Panc1 (cell line): ENCODE results near the gene CTSK. TPM values are rescaled to one million over a fixed set of nuclear protein-coding genes. Genes with fewer than 3 reads are reported as not detected.
"Not testable (repeated sequence)": the region's sequence is repeated elsewhere in the genome, so short reads cannot be mapped to it uniquely, and the experiment has no call there.

Experiments used
- ATAC-seq: fragments of 200-7000 bp; cut with Tn5 transposase; 2 replicates; pipeline ENCODE4 v1.9.1; 2020; ENCODE audit warnings: mild to moderate bottlenecking, moderate library complexity
- BruUV-seq: library from RNA; stranded (reverse); fragments of 400-500 nt; replicated peaks from 2 replicates; lab custom pipeline; 2021; lab: Mats Ljungman, UMichigan
- CTCF ChIA-PET: fragments of 300-600 bp; sonication (Branson Sonifier 250); formaldehyde crosslinking; loops from one replicate; lab custom pipeline; 2022; ENCODE audit warnings: antibody characterized with exemption; lab: Charles Lee
- POLR2A ChIA-PET: fragments of 300-600 bp; sonication (Branson Sonifier 250); formaldehyde crosslinking; loops from one replicate; lab custom pipeline; 2022; ENCODE audit warnings: antibody characterized with exemption; lab: Charles Lee
- DNase-seq: peaks from one replicate; pipeline ENCODE4 v3.0.0-alpha.2; 2010; ENCODE audit warnings: low read depth, low spot score
- H3K27ac ChIP-seq: 2 replicates; pipeline ENCODE4 v1.5.1; 2011; ENCODE audit warnings: mild to moderate bottlenecking, low read length, inconsistent platforms
- H3K27me3 ChIP-seq: fragments of 200-500 bp; sonication (Bioruptor generic); 2 replicates; pipeline ENCODE4 v1.6.0; 2014; ENCODE audit warnings: low read length, inconsistent platforms; ENCODE audit not compliant: control insufficient read depth, insufficient read depth
- H3K36me3 ChIP-seq: fragments of 200-500 bp; sonication (Bioruptor generic); 2 replicates; pipeline ENCODE4 v1.5.1; 2014; ENCODE audit warnings: inconsistent platforms, mild to moderate bottlenecking, low read length, moderate library complexity; ENCODE audit not compliant: control insufficient read depth, insufficient read depth
- H3K4me1 ChIP-seq: 2 replicates; pipeline ENCODE4 v1.5.1; 2011; ENCODE audit warnings: inconsistent platforms, mild to moderate bottlenecking, low read length, moderate library complexity; ENCODE audit not compliant: control insufficient read depth, insufficient read depth
- H3K4me3 ChIP-seq, 2 experiments: 2 replicates each; pipeline ENCODE4 v1.5.1; 2011 to 2012; ENCODE audit warnings: low read depth in 2 of 2, low read length in 2 of 2, mild to moderate bottlenecking in 2 of 2, inconsistent platforms in 1 of 2, moderate library complexity in 1 of 2
- H3K9me3 ChIP-seq: fragments of 200-500 bp; sonication (Bioruptor generic); 2 replicates; pipeline ENCODE4 v1.5.1; 2014; ENCODE audit warnings: low read depth, mild to moderate bottlenecking, inconsistent platforms, low read length, moderate library complexity; ENCODE audit not compliant: control insufficient read depth, insufficient read depth
- POLR2AphosphoS5 ChIP-seq: IDR thresholded peaks from 2 replicates; pipeline ENCODE4 v1.6.1; 2012; ENCODE audit warnings: mild to moderate bottlenecking, low read depth, low read length, moderate library complexity
- SIN3A ChIP-seq: IDR thresholded peaks from 2 replicates; pipeline ENCODE4 v1.6.1; 2012; ENCODE audit warnings: low read depth, mild to moderate bottlenecking, low read length, moderate library complexity, borderline replicate concordance; ENCODE audit not compliant: insufficient read depth
- TCF7L2 ChIP-seq: IDR thresholded peaks from 2 replicates; pipeline ENCODE4 v1.6.1; 2011; ENCODE audit warnings: mild to moderate bottlenecking, low read depth, low read length, inconsistent platforms
- in situ Hi-C: cut with HindIII; loops from 2 replicates; pipeline ENCODE4 v1.10.0; 2016; ENCODE audit warnings: low sequenced_read_pairs, low pct_unique_long_range_greater_than_20kb
- intact Hi-C: fragments of 100-400 bp; cut with micrococcal nuclease; formaldehyde crosslinking; loops from one replicate; pipeline ENCODE4 v1.10.0; 2022; ENCODE audit not compliant: unreplicated experiment
- total RNA-seq: library from RNA; stranded (reverse); gene quantifications from one replicate; pipeline ENCODE4 v1.2.1, GENCODE V29; 2021; ENCODE audit not compliant: unreplicated experiment
- TF ChIP-seq, protein P1 (sequence below): fragments of 450-650 bp; IDR thresholded peaks from 2 replicates; pipeline ENCODE4 v1.5.1; 2017; ENCODE audit warnings: mild to moderate bottlenecking
- TF ChIP-seq, protein P2 (sequence below), 2 experiments: IDR thresholded peaks; 2 replicates each; pipeline ENCODE4 v1.6.1; 2011 to 2012; ENCODE audit warnings: low read depth in 2 of 2, control low read depth in 1 of 2, low read length in 1 of 2, mild to moderate bottlenecking in 1 of 2, moderate library complexity in 1 of 2; ENCODE audit not compliant: insufficient read depth in 1 of 2

CTSK gene
- total RNA-seq, 1 experiment from 2014 or later: 4.4 TPM

DNA sequence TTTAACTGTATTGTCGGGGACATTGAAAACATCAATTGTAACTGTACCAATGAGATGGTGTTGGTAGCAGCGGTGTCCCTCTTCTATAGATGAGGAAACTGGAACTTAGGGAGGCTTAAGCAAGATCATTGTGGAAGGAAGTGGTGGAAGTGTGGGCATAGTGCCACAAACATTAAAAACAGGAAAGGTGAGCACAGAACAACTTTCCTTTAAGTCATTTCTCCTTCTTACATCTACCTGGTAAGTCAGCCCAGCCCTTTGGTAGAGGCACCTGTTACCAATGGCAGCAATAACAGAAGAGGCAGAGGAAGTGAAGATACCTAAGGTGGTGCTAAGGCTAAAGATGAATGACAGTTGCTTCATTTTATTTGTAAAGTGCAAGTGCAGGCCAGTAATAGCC, 30.5 kb downstream of the CTSK start:
- Histone ChIP-seq H3K9me3 (no peaks in the 10 kb centered on the region), H3K27me3 (no peaks in the 10 kb centered on the region), H3K36me3 (no peaks in the 10 kb centered on the region), H3K4me1 (no peaks in the 10 kb centered on the region), H3K4me3 (no peak overlapping the region), H3K27ac (no peak overlapping the region)
- TF ChIP-seq SIN3A (no peak), POLR2AphosphoS5 (no peak), TCF7L2 (no peak)
- TF ChIP-seq, protein P1, sequence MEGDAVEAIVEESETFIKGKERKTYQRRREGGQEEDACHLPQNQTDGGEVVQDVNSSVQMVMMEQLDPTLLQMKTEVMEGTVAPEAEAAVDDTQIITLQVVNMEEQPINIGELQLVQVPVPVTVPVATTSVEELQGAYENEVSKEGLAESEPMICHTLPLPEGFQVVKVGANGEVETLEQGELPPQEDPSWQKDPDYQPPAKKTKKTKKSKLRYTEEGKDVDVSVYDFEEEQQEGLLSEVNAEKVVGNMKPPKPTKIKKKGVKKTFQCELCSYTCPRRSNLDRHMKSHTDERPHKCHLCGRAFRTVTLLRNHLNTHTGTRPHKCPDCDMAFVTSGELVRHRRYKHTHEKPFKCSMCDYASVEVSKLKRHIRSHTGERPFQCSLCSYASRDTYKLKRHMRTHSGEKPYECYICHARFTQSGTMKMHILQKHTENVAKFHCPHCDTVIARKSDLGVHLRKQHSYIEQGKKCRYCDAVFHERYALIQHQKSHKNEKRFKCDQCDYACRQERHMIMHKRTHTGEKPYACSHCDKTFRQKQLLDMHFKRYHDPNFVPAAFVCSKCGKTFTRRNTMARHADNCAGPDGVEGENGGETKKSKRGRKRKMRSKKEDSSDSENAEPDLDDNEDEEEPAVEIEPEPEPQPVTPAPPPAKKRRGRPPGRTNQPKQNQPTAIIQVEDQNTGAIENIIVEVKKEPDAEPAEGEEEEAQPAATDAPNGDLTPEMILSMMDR: no peak
- TF ChIP-seq, protein P2, sequence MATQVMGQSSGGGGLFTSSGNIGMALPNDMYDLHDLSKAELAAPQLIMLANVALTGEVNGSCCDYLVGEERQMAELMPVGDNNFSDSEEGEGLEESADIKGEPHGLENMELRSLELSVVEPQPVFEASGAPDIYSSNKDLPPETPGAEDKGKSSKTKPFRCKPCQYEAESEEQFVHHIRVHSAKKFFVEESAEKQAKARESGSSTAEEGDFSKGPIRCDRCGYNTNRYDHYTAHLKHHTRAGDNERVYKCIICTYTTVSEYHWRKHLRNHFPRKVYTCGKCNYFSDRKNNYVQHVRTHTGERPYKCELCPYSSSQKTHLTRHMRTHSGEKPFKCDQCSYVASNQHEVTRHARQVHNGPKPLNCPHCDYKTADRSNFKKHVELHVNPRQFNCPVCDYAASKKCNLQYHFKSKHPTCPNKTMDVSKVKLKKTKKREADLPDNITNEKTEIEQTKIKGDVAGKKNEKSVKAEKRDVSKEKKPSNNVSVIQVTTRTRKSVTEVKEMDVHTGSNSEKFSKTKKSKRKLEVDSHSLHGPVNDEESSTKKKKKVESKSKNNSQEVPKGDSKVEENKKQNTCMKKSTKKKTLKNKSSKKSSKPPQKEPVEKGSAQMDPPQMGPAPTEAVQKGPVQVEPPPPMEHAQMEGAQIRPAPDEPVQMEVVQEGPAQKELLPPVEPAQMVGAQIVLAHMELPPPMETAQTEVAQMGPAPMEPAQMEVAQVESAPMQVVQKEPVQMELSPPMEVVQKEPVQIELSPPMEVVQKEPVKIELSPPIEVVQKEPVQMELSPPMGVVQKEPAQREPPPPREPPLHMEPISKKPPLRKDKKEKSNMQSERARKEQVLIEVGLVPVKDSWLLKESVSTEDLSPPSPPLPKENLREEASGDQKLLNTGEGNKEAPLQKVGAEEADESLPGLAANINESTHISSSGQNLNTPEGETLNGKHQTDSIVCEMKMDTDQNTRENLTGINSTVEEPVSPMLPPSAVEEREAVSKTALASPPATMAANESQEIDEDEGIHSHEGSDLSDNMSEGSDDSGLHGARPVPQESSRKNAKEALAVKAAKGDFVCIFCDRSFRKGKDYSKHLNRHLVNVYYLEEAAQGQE (IDR thresholded peaks at IDR 0.05; ENCODE audit: insufficient read depth in 1 of 2, low read depth in 2 of 2, low read length in 1 of 2): no peak
- CTCF ChIA-PET: no interaction called here
- no TSS peak for BruUV-seq
- intact Hi-C loops: no loop called here
- POLR2A ChIA-PET: no interaction called here
- in situ Hi-C loops: no loop called here
- DNase-seq (no peak), ATAC-seq (no peak)

DNA sequence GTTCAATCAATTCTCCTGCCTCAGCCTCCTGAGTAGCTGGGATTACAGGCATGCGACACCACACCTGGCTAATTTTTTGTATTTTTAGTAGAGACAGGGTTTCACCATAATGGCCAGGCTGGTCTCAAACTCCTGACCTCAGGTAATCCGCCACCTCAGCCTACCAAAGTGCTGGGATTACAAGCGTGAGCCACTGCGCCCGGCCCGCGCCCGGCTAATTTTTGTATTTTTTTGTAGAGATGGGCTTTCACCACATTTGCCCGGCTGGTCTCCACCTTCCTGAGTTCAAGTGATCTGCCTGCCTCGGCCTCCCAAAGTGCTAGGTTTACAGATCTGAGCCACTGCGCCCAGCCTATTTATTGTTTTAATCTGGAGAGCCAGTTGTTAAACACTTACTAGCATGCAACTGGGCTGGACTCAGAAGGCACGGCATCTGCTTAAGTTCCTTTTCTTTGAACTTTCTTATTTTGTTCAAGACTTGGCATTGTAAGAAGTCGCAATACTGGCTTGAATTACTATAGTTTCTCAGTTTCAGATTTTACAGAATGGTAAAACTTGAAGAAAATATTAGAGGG, 32.0 kb downstream of the CTSK start:
- POLR2A ChIA-PET: interaction anchor here (0.6 kb wide), 1 partner anchor 119 kb away, joined by 4 read pairs; no protein-coding TSS in a partner anchor
- intact Hi-C loops, H3K9me3 ChIP-seq, H3K4me1 ChIP-seq, ATAC-seq, H3K27me3 ChIP-seq, H3K36me3 ChIP-seq, CTCF ChIA-PET, in situ Hi-C loops, H3K4me3 ChIP-seq, H3K27ac ChIP-seq, BruUV-seq, DNase-seq: not testable (repeated sequence)

DNA sequence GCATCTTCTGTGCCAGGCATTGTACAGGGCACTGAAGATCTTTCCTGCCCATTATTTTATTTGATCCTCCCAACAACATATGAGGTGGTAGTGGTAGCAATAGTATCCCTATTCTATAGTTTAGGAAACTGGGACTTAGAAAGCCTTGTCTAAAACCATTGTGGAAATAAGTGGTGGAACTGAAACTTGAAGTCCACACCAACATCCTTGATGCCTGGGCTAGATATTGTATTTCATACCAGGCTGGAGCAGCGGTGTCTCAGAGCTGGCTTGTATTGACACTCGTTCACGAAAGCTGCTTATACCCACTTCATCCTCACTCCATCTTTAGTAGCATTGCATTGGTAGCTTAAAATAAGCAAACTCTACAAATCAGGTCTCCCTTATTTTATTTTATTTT, 32.8 kb downstream of the CTSK start:
- Histone ChIP-seq H3K4me1 (no peaks in the 10 kb centered on the region), H3K27me3 (no peaks in the 10 kb centered on the region), H3K4me3 (no peak overlapping the region), H3K9me3 (no peaks in the 10 kb centered on the region), H3K36me3 (no peaks in the 10 kb centered on the region), H3K27ac (no peak overlapping the region)
- TF ChIP-seq, protein P1: no peak
- no peak for TF ChIP-seq SIN3A
- TF ChIP-seq POLR2AphosphoS5: no peak
- no peak for TF ChIP-seq TCF7L2
- TF ChIP-seq, protein P2 (IDR thresholded peaks at IDR 0.05; ENCODE audit: insufficient read depth in 1 of 2, low read depth in 2 of 2, low read length in 1 of 2): no peak
- POLR2A ChIA-PET: no interaction called here
- in situ Hi-C loops: no loop called here
- DNase-seq: no peak
- CTCF ChIA-PET: no interaction called here
- no TSS peak for BruUV-seq
- intact Hi-C loops: no loop called here
- no peak for ATAC-seq
